ENCODE measurements around the gene CYP4V2. TPM values are rescaled to one million over a fixed set of nuclear protein-coding genes. Genes with fewer than 3 reads are reported as not detected.
"Not testable (repeated sequence)": the region's sequence is repeated elsewhere in the genome, so short reads cannot be mapped to it uniquely, and the experiment has no call there.

CYP4V2 gene
- total and polyA plus RNA-seq, 2 donors (not counting 1 experiment from before 2014, with no cell fraction given): 9.5 to 18.3 TPM

- Histone ChIP-seq H3K9ac (ENCODE audit: low read length) (no peak overlapping the region), H3K4me3 (ENCODE audit: control extremely low read depth in 1 of 5, extremely low read depth in 1 of 5, insufficient read depth in 1 of 5, low read depth in 2 of 5, low read length in 4 of 5) (no peak overlapping the region), H3K36me3 (replicated peaks in 1 of 2; ENCODE audit: control extremely low read depth in 1 of 2, control insufficient read depth in 1 of 2, extremely low read depth in 1 of 2, insufficient read depth in 2 of 2, low read length in 1 of 2) (no peaks in the 10 kb centered on the region), H4K20me1 (ENCODE audit: control insufficient read depth, insufficient read depth, low read length, poor library complexity, severe bottlenecking) (no peaks in the 10 kb centered on the region), H3K4me2 (replicated peaks; ENCODE audit: low read depth, low read length, poor library complexity, severe bottlenecking) (no peak overlapping the region), H3K4me1 (ENCODE audit: control insufficient read depth in 2 of 2, insufficient read depth in 2 of 2, low read length in 2 of 2) (no peaks in the 10 kb centered on the region), H3K9me3 (ENCODE audit: control extremely low read depth in 1 of 3, control insufficient read depth in 2 of 3, insufficient read depth in 1 of 3, low read length in 2 of 3) (peaks cover 0 to 9% (median 0%) of the 10 kb centered on the region in 3 donors), H3K27ac (ENCODE audit: low read length in 2 of 2) (no peak overlapping the region), H3K27me3 (replicated peaks in 1 of 4; ENCODE audit: control extremely low read depth in 1 of 4, control insufficient read depth in 3 of 4, insufficient read depth in 4 of 4, low read length in 3 of 4) (no peaks in the 10 kb centered on the region), H2AFZ (ENCODE audit: insufficient read depth, low read depth, low read length, poor library complexity, severe bottlenecking) (no peak overlapping the region), H3K79me2 (ENCODE audit: control insufficient read depth, insufficient read depth, low read length) (no peaks in the 10 kb centered on the region)
- no peak for TF ChIP-seq EZH2 (IDR thresholded peaks at IDR 0.05; ENCODE audit: borderline replicate concordance, insufficient read depth, low read depth, low read length, poor library complexity, severe bottlenecking)
- no peak for TF ChIP-seq CTCF (IDR thresholded peaks at IDR 0.05)
- intact Hi-C loops (cut with micrococcal nuclease): no loop called here
- Mint-ChIP-seq H3K27me3 (peaks cover 3% of the 10 kb centered on the region), H3K4me3 (no peak overlapping the region), H3K9me3 (ENCODE audit: insufficient read depth) (peaks cover 8% of the 10 kb centered on the region), H3K27ac (no peak overlapping the region), H3K4me1 (no peaks in the 10 kb centered on the region)
- ChIA-PET POLR2A (no interaction called here), CTCF (no interaction called here)
- 92% methylated on average over 2 of the region's 2 CpGs for WGBS (ENCODE audit: insufficient coverage)
- no peak for DNase-seq
- ATAC-seq (ENCODE audit: low read depth): no peak
Observed at GRCh38 chr4:186243331-186243730, 52.0 kb downstream of the CYP4V2 start.

GRCh38 chr4:186244835-186245234 is 53.5 kb downstream of the CYP4V2 start:
- Histone ChIP-seq H3K27me3 (replicated peaks in 1 of 4; ENCODE audit: control extremely low read depth in 1 of 4, control insufficient read depth in 3 of 4, insufficient read depth in 4 of 4, low read length in 3 of 4) (no peaks in the 10 kb centered on the region), H3K27ac (ENCODE audit: low read length in 2 of 2) (no peak overlapping the region), H3K4me3 (ENCODE audit: control extremely low read depth in 1 of 5, extremely low read depth in 1 of 5, insufficient read depth in 1 of 5, low read depth in 2 of 5, low read length in 4 of 5) (no peak overlapping the region), H3K4me1 (ENCODE audit: control insufficient read depth in 2 of 2, insufficient read depth in 2 of 2, low read length in 2 of 2) (no peaks in the 10 kb centered on the region), H2AFZ (ENCODE audit: insufficient read depth, low read depth, low read length, poor library complexity, severe bottlenecking) (no peak overlapping the region), H4K20me1 (ENCODE audit: control insufficient read depth, insufficient read depth, low read length, poor library complexity, severe bottlenecking) (no peaks in the 10 kb centered on the region), H3K79me2 (ENCODE audit: control insufficient read depth, insufficient read depth, low read length) (no peaks in the 10 kb centered on the region), H3K4me2 (replicated peaks; ENCODE audit: low read depth, low read length, poor library complexity, severe bottlenecking) (no peak overlapping the region), H3K9ac (ENCODE audit: low read length) (no peak overlapping the region), H3K9me3 (ENCODE audit: control extremely low read depth in 1 of 3, control insufficient read depth in 2 of 3, insufficient read depth in 1 of 3, low read length in 2 of 3) (peaks cover 0 to 9% (median 0%) of the 10 kb centered on the region in 3 donors), H3K36me3 (replicated peaks in 1 of 2; ENCODE audit: control extremely low read depth in 1 of 2, control insufficient read depth in 1 of 2, extremely low read depth in 1 of 2, insufficient read depth in 2 of 2, low read length in 1 of 2) (no peaks in the 10 kb centered on the region)
- ChIA-PET POLR2A (no interaction called here), CTCF (no interaction called here)
- DNase-seq (no peak), ATAC-seq (ENCODE audit: low read depth) (no peak)
- TF ChIP-seq CTCF (IDR thresholded peaks at IDR 0.05): no peak
- no peak for TF ChIP-seq EZH2 (IDR thresholded peaks at IDR 0.05; ENCODE audit: borderline replicate concordance, insufficient read depth, low read depth, low read length, poor library complexity, severe bottlenecking)
- Mint-ChIP-seq H3K27ac (no peak overlapping the region), H3K9me3 (ENCODE audit: insufficient read depth) (peaks cover 8% of the 10 kb centered on the region), H3K4me3 (no peak overlapping the region), H3K27me3 (peaks cover 3% of the 10 kb centered on the region), H3K4me1 (no peaks in the 10 kb centered on the region)
- intact Hi-C loops (cut with micrococcal nuclease): no loop called here
- WGBS (ENCODE audit: insufficient coverage): 73% methylated on average over 5 of the region's 5 CpGs

GRCh38 chr4:186247062-186247752 is 55.8 kb downstream of the CYP4V2 start:
- H3K9me3 Mint-ChIP-seq (ENCODE audit: insufficient read depth); H3K4me1 Mint-ChIP-seq; H3K4me1 ChIP-seq (ENCODE audit: control insufficient read depth in 2 of 2, insufficient read depth in 2 of 2, low read length in 2 of 2); POLR2A ChIA-PET; H3K9me3 ChIP-seq (ENCODE audit: control extremely low read depth in 1 of 3, control insufficient read depth in 2 of 3, insufficient read depth in 1 of 3, low read length in 2 of 3); H3K27ac ChIP-seq (ENCODE audit: low read length in 2 of 2); H3K27me3 ChIP-seq (replicated peaks in 1 of 4; ENCODE audit: control extremely low read depth in 1 of 4, control insufficient read depth in 3 of 4, insufficient read depth in 4 of 4, low read length in 3 of 4); H3K4me2 ChIP-seq (replicated peaks; ENCODE audit: low read depth, low read length, poor library complexity, severe bottlenecking); H4K20me1 ChIP-seq (ENCODE audit: control insufficient read depth, insufficient read depth, low read length, poor library complexity, severe bottlenecking); H3K4me3 ChIP-seq (ENCODE audit: control extremely low read depth in 1 of 5, extremely low read depth in 1 of 5, insufficient read depth in 1 of 5, low read depth in 2 of 5, low read length in 4 of 5); H2AFZ ChIP-seq (ENCODE audit: insufficient read depth, low read depth, low read length, poor library complexity, severe bottlenecking); H3K79me2 ChIP-seq (ENCODE audit: control insufficient read depth, insufficient read depth, low read length); ATAC-seq (ENCODE audit: low read depth); DNase-seq; H3K9ac ChIP-seq (ENCODE audit: low read length); H3K36me3 ChIP-seq (replicated peaks in 1 of 2; ENCODE audit: control extremely low read depth in 1 of 2, control insufficient read depth in 1 of 2, extremely low read depth in 1 of 2, insufficient read depth in 2 of 2, low read length in 1 of 2); H3K4me3 Mint-ChIP-seq; H3K27me3 Mint-ChIP-seq; H3K27ac Mint-ChIP-seq; intact Hi-C loops (cut with micrococcal nuclease): not testable (repeated sequence)
- 89% methylated on average over 5 of the region's 9 CpGs for WGBS (ENCODE audit: insufficient coverage)
- CTCF ChIA-PET: interaction anchor here (0.6 kb wide), 1 partner anchor 22 kb away, joined by 5 read pairs; no protein-coding TSS in a partner anchor

Data from B cell (primary cell).